UCSD-AML1 (cell line): Measurements from ENCODE around the gene ECHS1.
A peak's percentile ranks its signal among the peaks of the same experiment; 100 is the strongest.
"Not testable (repeated sequence)": the region's sequence is repeated elsewhere in the genome, so short reads cannot be mapped to it uniquely, and the experiment has no call there.

ENCODE experiments used
- DNase-seq: peaks from one replicate; lab custom pipeline; 2025; ENCODE audit not compliant: unreplicated experiment; lab: John Stamatoyannopoulos, UW

ECHS1 gene

DNA sequence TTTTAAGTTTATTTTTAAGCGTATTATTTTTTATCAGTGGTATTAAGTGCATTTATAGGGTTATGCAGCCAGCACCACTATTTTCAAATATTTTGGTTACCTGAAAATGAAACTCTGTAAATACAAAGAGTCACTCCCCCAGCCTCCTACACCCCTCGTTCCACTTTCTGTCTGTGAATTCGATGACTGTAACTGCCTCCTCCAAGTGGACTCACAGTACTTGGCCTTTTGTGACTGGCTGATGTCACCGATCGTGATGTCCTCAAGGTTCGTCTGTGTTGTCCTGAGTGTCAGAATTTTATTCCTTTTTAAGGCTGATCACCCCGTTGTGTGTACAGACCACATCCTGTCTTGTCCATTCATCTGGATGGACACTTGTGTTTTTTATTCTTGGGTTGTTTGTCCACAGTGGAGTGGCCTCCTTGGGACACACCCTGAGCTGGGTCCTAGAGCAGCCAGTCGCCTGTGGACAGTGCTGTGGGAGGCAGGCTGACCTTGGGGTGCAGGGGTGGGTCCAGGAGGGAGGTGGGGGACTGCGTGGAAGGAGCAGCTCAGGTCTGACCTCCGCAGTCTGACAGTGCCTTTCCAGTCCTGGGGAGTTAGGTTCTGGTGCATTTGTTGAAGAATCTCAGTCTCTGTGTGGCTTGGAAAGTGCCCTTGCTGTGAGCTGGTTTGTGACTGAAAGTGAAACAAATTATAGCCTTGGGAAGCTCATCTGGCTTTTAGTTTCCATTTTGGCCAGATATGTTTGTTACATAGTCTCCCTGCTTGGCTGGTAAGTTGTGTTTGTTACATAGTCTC is 27.7 kb upstream of the ECHS1 start:
- DNase-seq, result no peak

DNA sequence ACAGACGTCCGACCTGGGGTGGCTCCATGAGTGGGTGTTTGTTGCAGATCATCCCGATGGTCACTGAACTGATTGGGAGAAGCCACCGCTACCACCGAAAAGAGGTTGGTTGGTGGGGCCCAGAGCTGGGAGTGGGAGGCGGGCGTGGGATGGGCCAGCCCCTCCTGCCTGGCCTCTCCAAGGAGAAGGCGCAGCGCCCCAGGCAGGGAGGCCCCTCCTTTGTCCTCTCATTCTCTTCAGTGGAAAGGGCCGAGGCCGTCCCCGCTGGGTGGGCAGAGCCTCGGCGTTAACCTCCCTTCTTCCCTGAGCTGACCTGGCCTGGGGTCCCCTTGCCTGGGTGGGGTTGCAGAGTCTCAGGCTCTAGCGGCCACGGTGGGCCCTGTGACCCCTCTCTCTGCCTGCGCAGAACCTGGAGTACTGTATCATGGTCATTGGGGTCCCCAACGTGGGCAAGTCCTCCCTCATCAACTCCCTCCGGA is 26.0 kb upstream of the ECHS1 start:
- DNase-seq, result no peak

DNA sequence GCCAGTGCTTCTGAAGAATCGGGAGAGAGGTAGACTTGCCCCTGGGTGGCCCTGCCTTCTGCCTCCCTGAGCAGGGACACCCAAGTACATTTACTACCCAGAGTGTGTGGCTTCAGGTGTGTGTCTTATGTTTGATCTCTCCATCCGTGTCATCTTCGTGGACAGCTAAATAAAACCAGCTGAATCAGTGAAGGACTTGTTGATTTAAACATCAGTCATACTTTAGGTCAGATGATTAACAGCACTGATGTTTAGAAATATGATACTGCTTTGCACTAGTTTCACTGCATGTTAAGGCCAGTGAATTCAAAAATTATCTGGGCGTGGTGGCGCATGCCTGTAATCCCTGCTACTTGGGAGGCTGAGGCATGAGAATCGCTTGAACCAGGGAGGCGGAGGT is 24.8 kb upstream of the ECHS1 start:
- no peak for DNase-seq

DNA sequence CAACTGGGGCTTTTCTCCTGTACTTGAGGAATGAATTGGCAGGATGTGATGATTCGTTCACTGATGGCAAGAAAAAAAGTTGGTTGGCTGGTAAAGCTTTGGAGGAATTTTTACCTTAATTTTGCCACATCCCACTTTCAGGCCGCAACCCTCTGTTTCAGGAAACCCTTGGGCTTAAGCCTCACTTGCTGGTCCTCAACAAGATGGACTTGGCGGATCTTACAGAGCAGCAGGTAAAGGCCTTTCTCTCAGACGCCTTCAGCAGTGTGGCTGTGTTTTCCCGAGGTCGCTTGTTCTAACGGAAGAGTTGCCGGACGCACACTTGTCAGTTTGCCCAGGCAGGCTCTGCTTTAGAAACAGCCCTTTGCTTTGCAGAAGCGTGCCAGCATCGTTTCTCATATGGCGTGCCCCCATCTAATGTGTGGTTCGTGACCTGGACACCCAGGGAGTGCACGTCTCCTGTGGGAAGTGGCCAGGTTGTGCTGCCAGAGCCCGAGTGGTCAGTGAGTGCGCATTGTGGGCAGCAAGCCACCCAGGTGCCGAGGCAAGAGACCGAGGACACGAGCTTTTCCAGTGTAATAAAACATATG is 23.0 kb upstream of the ECHS1 start:
- no peak for DNase-seq

DNA sequence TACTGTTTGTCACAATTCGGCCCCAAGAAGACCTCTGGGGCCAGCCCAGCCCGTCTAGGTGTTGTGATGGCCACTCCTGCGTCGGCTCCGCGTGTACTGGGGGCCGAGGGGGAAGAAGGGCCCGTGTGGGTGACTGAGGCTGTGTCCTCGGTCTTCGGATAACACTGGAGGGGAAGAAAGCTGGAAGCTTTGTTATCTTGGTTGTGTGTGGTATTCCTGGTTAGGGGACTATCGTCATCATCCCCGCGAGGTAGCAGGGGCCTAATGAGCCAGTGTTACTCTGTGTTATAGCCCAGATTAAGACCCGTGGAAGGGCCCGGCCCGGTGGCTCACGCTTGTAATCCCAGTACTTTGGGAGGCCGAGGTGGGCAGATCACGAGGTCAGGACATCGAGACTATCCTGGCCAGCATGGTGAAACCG is 21.7 kb upstream of the ECHS1 start:
- no peak for DNase-seq

DNA sequence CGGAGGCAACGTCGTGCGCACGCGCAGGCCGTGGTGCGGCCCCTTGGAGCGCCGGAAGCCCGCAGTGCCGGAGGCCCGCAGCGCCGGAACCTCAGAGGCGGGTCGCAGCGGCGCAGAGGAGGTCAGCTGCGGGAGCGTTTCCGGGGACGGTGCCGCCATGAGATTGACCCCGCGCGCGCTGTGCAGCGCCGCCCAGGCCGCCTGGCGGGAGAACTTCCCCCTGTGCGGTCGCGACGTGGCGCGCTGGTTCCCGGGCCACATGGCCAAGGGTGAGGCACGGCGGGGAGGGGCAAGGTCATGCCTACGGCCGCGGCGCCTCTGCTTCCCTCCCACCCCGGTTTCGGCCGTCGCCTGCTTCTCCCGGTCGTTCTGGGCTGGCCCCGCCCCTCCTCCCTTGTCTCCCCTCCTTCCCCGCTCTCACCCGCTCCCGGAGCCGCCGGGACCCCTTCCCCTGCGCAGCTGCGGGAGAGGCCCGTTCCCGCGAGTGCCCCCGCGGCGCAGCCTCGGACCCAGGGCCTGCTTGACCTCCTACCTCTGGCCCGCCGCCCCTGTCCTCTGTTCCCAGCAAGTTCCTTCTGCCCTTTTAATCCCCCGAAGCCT is 21.0 kb upstream of the ECHS1 start, which contains the start of gene MTG1:
Gene MTG1 (plus strand): TSS at position 94 of the 600 bp plus-strand sequence. CDS start 64 bp downstream, at position 158.
- peak; percentile 98 for DNase-seq

DNA sequence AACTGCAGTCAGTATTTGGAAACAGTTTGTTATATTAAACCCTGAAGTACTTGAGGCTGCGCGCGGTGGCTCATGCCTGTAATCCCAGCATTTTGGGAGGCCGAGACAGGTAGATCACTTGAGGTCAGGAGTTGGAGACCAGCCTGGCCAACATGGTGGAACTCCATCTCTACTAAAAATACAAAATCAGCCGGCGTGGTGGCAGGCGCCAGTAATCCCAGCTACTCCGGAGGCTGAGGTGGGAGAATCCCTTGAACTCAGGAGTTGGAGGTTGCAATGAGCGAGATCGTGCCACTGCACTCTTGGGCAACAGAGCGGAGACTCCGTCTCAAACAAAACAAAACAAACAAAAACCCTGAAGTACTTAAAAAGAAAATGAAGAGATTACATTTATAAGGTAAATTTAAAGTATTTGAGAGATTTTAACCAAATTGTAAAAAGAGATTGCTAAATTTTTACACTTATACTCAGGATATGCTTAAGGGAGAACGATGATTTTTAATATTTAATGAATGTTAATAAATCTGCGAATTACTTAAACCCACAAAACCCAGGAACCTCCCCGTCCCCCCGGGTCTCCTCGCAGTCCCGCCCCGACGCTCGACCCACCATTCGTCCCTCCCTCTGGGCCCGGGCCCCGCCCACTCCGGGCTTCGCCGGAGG is 20.4 kb upstream of the ECHS1 start:
- no peak for DNase-seq

DNA sequence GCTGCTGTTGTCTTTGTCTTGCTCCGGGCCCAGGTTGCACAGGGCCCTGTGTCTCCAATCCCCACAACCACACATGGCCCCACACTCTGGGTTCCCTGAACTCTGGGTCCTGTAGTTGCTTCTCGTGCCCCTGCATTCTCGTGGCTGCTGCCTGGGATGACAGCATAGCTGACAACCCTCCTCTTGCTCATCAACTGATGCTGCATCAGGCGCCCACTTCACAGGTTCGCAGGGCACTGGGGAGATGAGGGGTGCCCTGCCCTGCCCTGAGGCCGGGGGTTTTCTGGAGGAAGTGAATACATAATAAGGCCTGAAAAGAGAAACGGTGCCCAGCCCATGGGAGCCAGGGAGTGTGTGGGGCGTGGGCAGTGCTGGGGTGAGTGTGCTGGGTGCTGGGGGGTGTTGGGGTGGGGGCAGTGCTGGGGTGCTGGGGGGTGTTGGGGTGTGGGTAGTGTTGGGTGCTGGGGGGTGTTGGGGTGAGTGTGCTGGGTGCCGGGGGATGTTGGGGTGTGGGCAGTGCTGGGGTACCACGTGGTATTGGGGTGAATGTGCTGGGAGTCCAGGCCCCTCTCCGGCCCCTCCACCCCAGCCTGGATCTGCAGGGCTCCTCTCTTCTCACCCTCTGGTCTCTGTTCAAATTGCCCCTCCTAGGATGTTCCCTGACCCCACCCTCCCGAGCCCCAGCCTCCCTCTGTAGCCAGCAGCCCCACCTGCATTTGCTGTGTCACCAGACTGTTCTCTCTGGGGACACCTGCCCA is 18.8 kb upstream of the ECHS1 start:
- DNase-seq, result no peak

DNA sequence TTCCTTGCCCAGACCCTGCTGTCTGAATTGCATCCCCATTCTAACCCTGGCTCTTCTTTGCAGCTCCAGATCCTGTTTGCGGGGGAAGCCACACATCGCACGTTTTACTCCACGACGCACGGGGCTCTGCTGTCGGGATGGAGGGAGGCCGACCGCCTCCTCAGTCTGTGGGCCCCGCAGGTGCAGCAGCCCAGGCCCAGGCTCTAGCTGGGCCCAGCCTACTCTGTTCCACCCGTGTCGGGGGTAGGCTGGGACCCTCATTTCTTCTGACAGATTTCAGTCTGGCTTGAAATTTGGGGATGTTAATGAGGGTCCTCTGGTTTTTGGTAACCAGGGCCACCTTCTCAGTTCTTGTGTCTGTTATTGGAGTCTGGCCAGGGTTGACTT is 18.1 kb upstream of the ECHS1 start:
- DNase-seq, result no peak

DNA sequence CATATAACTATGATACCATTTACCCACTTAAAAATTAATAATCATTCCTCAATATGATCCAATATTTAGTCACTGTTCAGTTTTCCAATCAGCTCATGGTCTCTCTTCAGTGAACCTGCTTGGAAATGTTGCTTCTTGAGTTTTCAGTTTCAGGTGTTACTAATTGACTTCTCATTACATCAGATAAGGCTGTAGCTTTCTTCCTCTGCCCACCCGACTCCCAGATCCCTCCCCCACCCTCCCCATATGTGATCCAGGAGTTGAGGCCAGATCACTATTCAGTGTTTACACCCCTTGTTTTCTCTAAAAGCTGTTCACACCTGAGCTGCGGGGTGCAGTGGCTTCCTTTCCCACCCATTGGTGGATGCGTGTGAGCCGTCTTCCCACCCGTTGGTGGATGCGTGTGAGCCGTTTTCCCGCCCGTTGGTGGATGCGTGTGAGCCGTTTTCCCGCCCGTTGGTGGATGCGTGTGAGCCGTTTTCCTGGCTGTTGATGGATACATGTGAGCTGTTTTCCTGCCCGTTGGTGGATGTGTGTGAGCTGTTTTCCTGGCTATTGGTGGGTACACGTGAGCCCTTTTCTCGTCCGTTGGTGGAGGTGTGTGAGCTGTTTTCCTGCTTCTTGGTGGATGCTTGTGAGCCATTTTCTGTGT is 17.6 kb upstream of the ECHS1 start:
- no peak for DNase-seq

DNA sequence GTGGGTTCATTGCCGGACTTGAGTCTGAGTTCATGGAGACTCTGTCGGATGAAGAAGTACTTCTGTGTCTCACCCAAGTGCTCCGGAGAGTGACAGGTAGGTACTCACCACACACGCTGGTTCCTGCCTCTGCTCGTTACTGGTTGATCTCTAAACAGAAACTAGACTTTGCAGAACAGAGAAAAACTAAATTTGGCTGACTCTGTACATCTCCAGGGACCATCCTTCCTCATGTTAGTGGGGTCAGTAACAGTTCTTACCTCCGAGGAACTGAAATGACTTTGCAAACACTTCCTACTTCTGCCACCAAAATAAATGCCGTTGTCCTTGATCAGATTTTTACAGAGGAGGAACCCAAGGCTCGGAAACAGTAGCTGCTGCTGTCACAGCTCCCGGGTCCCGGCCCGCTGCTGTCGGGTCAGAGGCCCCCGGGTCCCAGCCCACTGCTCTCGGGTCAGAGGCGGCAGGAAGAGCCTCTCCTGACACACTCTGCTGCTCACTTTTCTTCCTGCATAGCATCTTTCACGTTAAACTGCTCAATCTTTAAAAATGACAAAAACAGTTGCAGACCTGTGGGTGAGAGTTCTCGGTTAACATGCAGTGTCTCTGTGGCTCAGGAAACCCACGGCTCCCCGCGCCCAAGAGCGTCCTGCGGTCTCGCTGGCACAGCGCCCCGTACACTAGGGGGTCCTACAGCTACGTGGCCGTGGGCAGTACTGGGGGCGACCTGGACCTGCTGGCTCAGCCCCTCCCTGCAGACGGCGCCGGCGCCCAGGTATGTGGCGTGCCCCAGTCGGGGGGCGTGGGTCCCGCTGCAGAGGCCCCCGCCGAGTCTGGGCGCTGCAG is 16.0 kb upstream of the ECHS1 start:
- no peak for DNase-seq

DNA sequence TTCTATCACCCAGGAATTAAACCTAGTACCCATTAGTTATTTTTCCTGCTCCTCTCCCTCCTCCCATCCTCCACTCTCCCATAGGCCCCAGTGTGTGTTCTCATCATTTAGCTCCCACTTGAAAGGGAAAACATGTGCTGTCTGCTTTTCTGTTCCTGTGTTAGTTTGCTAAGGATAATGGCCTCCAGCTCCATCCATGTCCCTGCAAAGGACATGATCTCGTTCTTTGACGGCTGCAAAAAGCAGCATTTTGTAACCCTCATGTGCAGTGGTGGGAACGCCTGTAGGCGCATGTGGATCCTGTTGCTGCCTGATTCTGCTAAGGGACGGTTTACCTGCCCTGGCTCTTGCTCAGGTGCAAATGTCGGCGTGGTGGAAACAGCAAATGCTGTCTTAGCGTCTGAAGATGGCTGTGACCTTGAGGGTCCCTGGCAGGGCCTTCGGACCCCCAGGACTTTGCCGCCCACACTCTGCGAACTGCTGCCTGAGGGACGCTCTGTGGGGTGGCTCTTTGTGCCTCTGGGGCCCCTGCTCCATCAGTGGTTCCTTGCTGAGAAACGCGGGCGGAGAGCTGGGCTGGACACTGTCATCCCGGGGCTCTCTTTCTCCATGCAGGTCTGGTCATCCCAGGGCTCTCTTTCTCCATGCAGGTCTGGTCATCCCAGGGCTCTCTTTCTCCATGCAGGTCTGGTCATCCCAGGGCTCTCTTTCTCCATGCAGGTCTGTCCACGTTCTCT is 15.2 kb upstream of the ECHS1 start:
- no peak for DNase-seq

DNA sequence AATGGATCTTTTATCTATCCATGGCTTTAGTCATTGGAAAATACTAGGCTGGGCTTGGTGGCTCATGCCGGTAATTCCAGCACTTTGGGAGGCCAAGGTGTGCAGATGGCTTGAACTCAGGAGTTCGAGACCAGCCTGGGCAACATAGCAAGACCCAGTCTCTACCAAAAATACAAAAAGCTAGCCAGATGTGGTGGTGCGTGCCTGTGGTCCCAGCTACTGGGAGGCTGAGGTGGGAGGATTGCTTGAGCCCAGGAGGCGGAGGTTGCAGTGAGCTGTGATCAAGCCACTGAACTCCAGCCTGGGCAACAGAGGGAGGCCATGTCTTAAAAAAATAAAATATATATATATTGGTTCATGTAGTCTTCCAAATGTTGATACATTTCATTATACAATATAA is 13.8 kb upstream of the ECHS1 start:
- DNase-seq, result not testable (repeated sequence)

DNA sequence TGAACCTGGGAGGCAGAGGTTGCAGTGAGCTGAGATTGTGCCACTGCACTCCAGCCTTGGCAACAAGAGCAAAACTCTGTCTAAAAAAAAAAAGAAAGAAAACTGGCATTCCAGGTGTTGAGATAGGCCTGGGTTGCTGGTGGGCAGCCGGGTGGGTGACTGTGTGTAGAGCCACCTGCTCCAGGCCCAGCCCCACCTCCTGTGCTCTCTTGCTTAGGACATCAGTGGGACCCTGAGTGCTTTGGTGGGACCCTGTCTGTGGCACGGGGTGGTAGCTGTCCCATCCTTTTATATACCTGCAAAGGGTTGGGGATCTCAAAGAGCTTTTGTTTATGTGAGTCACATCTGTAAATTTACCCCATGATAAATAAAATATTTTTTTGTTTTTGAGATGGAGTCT is 12.1 kb upstream of the ECHS1 start:
- DNase-seq, result no peak

DNA sequence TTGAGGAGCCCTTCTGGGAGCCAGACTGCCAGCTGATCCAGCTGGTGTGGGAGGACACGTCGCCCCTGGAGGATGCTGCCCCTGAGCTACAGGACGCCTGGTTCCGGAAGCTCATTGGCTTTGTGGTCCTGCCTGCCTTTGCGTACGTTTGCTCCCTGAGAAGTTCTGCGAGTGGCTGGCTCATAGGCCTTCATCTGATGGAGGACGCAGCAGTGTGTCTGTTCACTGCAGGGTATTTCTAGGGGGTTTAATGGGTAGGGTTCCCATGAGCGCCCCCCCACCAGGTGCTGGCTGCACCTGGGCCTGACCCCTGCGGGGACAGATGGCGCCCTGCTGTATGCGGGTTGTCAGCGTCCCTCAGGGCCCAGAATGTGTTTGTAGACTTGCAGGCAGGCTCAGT is 10.9 kb upstream of the ECHS1 start:
- no peak for DNase-seq

DNA sequence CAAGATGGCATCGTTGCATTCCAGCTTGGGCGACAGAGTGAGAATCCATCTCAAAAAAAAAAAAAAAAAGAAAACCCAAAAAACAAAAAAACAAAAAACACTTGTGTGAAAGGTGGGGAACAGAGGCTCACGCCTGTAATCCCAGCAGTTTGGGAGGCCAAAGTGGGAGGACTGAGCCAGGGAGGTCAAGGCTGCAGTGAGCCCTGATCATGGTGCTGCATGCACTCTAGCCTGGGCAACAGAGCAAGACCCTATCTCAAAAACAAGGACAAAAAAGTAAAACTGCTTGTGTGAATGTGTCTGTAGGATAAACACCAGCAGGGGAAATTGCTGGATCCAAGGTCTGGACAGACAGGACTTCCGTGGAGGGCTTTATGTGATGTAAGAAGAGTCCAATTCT is 10.4 kb upstream of the ECHS1 start:
- no peak for DNase-seq

DNA sequence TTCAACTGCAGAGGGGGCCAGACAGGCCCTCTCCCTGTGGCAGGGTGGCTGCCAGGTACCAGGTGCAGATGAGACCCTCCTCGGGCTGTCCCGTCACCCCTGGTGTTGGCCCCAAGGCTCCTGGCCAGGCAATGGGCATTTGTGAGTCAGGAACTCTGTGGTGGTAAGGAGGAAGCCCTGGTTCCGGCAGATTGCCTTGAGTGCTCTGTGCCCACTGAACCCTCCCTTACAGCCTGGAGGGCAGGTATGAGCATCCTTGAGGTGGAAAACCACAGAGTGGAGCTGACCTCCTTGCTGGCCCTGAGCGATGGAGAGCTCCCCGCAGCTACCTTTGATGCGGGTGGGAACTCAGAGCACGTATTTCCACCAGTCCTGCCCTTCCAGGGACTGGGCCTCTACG is 7.9 kb upstream of the ECHS1 start:
- peak; percentile 68 for DNase-seq

DNA sequence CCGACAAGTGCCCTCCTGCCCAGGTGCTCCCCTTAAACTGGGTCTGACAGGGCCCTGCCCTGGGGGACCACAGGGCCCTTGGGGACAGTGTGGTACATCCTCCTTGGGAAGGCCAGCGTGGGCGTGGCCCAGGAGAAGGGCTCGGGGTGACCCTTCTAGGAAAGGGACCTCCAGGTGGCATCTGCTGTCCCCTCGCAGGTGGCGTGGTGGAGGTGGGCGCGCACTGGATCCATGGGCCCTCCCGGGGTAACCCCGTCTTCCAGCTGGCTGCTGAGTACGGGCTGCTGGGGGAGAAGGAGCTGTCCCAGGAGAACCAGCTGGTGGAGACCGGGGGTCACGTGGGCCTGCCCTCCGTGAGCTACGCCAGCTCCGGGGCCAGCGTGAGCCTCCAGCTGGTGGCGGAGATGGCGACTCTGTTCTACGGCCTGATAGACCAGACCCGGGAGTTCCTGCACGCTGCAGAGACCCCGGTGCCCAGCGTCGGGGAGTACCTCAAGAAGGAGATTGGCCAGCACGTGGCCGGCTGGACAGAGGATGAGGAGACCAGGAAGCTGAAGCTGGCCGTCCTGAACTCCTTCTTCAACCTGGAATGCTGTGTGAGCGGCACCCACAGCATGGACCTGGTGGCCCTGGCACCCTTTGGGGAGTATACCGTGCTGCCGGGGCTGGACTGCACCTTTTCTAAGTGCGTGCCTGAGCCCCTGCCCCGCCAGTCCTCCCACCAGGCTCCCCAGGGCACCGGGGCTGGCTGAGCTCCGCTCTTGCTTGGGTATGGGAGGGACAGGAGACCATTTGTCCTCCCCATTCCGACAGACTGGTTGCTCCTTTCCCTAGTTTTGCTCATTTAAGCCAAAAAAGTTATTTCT is 6.9 kb upstream of the ECHS1 start:
- no peak for DNase-seq
